IPS-15b (cell line): ENCODE measurements around the gene FBXO31.

Experiments used
- H3K27me3 ChIP-seq: one replicate; pipeline ENCODE4 v1.6.1; 2013; ENCODE audit warnings: low read length; ENCODE audit not compliant: control insufficient read depth, insufficient read depth
- H3K36me3 ChIP-seq: one replicate; pipeline ENCODE4 v1.6.1; 2013; ENCODE audit warnings: low read length; ENCODE audit not compliant: control insufficient read depth, insufficient read depth
- H3K4me1 ChIP-seq: one replicate; pipeline ENCODE4 v1.6.1; 2013; ENCODE audit warnings: mild to moderate bottlenecking, low read length; ENCODE audit not compliant: control insufficient read depth, insufficient read depth
- H3K4me3 ChIP-seq: one replicate; pipeline ENCODE4 v1.5.1; 2013; ENCODE audit warnings: low read depth, low read length
- H3K9ac ChIP-seq: one replicate; pipeline ENCODE4 v1.6.1; 2013; ENCODE audit warnings: low read depth, mild to moderate bottlenecking, low read length
- H3K9me3 ChIP-seq: one replicate; pipeline ENCODE4 v1.6.1; 2013; ENCODE audit warnings: mild to moderate bottlenecking, low read length; ENCODE audit not compliant: control insufficient read depth, insufficient read depth

FBXO31 gene

DNA sequence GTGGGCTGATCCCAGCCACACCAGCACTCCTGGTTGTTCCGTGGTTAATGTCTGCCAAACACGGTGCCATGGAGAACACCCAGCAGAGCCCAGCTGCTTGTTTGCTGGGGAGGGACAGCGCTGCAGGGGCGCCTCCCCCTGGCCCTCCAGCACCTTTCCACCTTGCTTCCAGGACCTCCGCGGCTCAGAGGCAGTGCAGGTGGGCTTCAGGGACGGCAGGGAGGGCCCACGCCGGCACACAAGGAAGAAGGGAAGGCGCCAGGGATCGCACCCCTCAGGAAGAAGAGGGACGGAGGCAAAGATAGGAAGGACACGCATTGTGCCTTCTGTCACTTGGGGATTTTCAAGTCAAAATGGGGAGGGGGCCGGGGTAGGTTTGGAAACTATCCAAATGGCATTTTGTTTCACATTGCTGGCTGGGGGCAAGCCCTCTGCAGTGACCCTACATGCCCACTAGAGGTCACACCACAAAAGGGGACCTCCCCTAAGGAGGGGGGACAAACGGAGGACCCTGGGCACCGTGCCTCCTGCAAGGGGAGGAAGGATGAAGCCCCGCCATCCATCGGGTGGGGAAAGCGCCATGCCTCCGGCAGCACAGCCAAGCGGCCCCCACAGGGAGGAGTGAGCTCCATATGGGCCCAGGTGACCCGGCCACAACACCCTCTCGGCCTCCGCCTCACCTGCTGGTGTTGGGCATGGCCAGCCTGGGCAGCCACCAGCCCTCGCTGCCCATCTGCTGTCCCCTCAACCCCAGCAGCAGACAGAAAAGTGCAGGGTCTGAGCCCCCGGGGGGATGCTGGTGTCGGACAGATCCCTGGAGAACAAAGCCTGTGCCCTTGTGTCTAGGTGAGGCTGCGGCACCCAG lies 58.9 kb downstream of the FBXO31 start:
- Histone ChIP-seq H3K4me3 (no peak overlapping the region), H3K36me3 (peaks cover 5% of the 10 kb centered on the region), H3K27me3 (no peaks in the 10 kb centered on the region), H3K9me3 (no peaks in the 10 kb centered on the region), H3K4me1 (no peaks in the 10 kb centered on the region), H3K9ac (no peak overlapping the region)

DNA sequence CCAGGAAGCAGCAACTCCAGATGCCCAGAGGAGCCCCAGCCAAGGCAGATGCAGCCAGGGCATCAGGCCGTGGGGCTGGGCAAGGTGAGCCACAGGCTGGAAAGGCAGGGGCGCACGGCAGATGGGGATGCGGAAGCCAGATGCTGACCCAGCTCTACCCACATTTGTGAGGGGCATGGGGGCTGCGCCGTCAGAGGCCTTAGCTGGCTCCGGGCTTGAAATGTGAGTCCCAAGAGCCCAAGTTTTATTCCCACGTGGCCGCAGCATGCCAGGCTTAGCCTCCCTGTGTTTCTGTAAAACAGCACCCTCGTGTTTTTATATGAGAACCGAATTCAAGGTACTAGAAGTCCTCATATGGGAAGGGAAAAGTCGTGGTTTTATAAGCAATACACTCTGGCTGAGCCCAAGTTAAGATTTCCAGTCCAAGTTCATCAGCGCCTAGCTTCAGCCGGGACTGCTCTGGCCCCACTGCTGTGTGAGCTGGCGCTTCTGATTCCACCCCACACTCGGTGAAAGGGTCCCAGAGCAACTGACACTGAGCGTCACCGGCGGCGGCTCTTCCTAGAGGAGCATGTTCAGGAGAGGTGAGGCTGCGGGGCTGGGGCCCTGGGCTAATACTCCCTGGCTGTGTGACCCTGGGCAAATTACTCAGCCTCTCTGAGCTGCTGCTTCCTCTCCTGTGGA lies 59.7 kb downstream of the FBXO31 start:
- peaks cover under 1% of the 10 kb centered on the region for H3K36me3 ChIP-seq
- H3K4me3 ChIP-seq, result no peak overlapping the region
- H3K9ac ChIP-seq, result no peak overlapping the region
- H3K9me3 ChIP-seq, result no peaks in the 10 kb centered on the region
- no peaks in the 10 kb centered on the region for H3K4me1 ChIP-seq
- no peaks in the 10 kb centered on the region for H3K27me3 ChIP-seq

DNA sequence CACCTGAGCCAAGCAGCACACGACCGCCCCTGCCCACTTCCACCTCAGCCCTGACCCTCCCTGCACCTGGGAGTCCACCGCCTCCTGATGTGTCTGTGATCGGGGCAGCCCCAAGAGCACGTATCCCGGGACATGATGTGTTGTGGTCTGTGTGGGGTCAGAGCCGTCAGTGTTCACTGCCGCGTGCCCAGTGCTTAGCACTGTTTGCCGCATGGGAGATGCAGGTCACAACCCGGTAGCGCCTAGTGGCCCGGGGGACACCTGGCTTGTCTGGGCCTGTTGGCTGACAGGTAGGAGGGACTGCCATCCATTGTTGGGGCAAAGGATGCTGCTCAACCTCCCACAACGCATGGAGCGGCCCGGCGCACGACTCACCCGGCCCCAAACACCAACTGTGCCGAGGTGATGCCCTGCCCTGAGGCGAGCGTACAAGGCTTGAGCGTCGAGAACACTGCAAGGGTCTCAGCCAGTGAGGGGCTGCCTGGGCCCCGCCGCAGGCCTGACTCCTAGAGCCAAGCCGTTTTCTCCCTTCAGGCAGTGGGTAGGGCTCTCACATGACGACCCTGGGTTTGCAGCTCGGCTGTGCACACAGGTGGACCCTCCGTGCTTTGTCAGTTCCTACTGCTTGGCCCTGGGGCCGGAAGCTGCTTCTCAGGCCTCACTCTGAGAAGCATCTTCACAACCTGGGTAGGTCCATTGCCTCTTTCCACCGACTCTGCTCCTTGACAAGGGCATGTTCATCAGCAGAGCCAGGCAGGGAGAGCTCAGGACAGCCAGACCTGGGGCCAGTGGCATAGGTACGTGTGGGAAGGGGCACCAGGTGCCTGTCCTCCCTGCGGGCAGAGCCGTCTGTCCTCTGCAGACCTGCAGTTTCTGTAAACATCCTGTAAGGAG lies 60.5 kb downstream of the FBXO31 start:
- no peak overlapping the region for H3K9ac ChIP-seq
- H3K4me3 ChIP-seq, result no peak overlapping the region
- no peaks in the 10 kb centered on the region for H3K9me3 ChIP-seq
- no peaks in the 10 kb centered on the region for H3K4me1 ChIP-seq
- no peaks in the 10 kb centered on the region for H3K36me3 ChIP-seq
- no peaks in the 10 kb centered on the region for H3K27me3 ChIP-seq

DNA sequence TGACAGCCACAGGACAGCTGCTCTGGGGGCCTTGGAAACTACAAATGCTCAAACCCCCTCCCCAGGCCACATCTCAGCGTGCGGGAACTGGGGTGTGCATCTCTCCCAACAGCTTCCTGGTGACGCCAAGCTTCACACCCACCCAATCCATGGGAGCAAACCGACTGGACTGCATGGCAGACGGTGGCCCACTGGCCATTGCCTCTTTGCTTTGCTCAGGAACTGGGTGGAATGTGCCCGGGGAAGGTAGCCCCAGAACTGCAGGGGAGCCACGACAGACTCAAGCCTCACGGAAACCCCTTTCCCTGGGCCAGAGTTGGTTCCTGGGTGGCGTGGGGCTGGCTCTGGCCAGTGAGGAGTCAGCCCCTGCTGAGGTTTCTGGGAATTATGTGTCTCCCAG lies 61.2 kb downstream of the FBXO31 start:
- H3K9me3 ChIP-seq, result no peaks in the 10 kb centered on the region
- no peaks in the 10 kb centered on the region for H3K4me1 ChIP-seq
- no peaks in the 10 kb centered on the region for H3K27me3 ChIP-seq
- no peak overlapping the region for H3K9ac ChIP-seq
- no peaks in the 10 kb centered on the region for H3K36me3 ChIP-seq
- H3K4me3 ChIP-seq, result no peak overlapping the region

DNA sequence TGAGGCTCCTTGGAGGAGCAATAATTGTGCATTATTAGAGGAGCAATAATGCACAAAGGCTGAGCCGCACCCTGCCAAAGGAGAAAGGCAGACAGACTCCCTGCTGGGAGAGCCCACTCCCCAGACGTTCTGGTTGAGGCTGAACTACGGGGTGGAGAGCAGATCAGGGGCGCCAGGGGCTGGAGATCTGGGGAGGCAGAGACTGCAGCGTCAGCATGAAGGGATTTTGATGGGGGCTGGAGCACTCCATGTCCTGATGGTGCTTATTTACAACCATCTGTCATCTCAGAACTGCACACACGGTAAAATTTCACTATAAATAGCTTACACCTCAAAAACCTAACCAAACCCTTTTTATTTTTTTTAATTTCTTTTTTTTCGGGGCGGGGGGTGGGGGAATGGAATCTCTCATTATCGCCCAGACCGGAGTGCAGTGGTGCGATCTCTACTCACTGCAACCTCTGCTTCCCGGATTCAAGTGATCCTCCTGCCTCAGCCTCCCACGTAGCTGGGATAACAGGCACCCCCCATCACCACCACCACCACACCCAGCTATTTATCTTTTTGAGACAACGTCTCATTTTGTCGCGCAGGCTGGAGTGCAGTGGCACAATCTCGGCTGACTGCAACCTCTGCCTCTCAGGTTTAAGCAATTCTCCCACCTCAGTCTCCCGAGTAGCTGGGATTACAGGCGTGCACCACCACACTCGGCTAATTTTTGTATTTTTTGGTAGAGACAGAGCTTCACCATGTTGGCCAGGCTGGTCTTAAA lies 62.1 kb downstream of the FBXO31 start:
- Histone ChIP-seq H3K4me1 (no peaks in the 10 kb centered on the region), H3K9me3 (no peaks in the 10 kb centered on the region), H3K36me3 (no peaks in the 10 kb centered on the region), H3K4me3 (no peak overlapping the region), H3K27me3 (no peaks in the 10 kb centered on the region), H3K9ac (no peak overlapping the region)

DNA sequence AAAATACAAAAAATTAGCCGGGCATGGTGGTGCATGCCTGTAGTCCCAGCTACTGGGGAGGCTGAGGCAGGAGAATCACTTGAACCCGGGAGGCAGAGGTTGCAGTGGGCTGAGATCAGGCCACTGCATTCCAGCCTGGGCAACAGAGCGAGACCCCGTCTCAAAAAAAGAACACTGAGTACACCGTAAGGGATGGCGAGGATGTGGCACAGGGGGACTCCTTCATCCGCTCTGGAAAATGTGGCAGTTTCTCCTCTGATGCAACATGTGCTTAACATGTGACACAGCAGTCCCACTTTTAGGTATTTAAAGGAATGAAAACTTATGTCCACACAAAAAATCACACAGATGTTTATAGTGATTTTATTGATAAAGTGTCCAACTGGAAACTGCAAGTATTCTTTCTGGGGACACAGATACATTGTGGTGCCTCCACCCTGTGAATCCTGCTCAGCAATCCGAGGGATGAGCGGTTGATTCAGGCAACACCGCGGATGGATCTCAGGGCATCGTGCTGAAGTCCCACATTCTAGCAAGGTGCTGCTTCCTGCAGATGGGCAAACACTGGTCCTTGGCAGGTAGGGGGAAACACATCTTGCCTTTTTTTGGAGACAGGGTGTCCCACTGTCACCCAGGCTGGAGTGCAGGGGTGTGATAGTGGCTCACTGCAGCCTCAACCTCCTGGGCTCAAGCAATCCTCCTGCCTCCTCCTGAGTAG lies 62.9 kb downstream of the FBXO31 start:
- Histone ChIP-seq H3K4me1 (no peaks in the 10 kb centered on the region), H3K9ac (no peak overlapping the region), H3K9me3 (no peaks in the 10 kb centered on the region), H3K36me3 (no peaks in the 10 kb centered on the region), H3K4me3 (no peak overlapping the region), H3K27me3 (no peaks in the 10 kb centered on the region)

DNA sequence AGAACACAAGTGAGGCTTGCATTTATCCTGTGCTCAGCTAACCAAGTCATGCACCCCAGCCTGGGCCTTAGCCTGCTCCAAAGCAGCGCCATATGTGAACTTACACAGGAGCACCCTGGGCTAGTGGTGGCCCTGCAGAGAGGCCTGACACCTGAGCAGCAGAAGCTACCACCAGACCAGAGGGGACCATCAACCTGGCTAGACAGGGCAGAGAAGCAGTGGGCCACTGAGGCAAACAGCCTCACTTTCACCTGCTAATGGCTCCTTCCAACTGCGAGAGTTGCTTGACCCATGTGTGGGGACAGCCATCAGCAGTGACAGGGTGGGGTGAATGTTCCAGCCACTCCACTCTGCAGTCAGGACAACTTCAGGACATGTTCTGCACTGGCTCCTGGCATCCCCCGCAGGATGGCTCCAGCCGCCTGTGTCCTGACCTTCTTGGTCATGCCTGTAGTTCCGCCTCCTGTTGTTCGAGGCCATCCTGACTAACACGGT lies 63.5 kb downstream of the FBXO31 start:
- Histone ChIP-seq H3K4me1 (peaks cover 3% of the 10 kb centered on the region), H3K9ac (no peak overlapping the region), H3K27me3 (no peaks in the 10 kb centered on the region), H3K9me3 (no peaks in the 10 kb centered on the region), H3K36me3 (no peaks in the 10 kb centered on the region), H3K4me3 (no peak overlapping the region)

DNA sequence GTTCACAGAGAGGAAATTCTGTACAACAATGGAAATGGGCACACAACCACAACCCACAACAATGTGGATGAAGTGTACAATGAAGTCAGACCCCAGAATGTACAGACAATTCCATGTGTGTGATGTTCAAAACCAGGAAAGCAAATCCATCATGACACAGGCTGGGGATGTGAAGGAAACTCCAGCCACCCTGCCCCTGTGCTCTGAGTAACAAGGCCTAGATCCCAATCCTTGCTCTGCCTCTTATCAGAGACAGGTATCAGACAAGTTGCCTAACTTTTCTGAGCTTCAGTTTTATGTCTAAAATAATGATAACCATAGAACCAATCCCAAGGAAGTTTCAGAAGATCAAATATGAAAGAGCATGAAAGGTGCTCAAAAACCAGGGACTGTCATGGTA lies 64.6 kb downstream of the FBXO31 start:
- H3K27me3 ChIP-seq, result no peaks in the 10 kb centered on the region
- no peaks in the 10 kb centered on the region for H3K36me3 ChIP-seq
- H3K9me3 ChIP-seq, result no peaks in the 10 kb centered on the region
- H3K4me3 ChIP-seq, result no peak overlapping the region
- H3K9ac ChIP-seq, result no peak overlapping the region
- H3K4me1 ChIP-seq, result peaks cover 3% of the 10 kb centered on the region

DNA sequence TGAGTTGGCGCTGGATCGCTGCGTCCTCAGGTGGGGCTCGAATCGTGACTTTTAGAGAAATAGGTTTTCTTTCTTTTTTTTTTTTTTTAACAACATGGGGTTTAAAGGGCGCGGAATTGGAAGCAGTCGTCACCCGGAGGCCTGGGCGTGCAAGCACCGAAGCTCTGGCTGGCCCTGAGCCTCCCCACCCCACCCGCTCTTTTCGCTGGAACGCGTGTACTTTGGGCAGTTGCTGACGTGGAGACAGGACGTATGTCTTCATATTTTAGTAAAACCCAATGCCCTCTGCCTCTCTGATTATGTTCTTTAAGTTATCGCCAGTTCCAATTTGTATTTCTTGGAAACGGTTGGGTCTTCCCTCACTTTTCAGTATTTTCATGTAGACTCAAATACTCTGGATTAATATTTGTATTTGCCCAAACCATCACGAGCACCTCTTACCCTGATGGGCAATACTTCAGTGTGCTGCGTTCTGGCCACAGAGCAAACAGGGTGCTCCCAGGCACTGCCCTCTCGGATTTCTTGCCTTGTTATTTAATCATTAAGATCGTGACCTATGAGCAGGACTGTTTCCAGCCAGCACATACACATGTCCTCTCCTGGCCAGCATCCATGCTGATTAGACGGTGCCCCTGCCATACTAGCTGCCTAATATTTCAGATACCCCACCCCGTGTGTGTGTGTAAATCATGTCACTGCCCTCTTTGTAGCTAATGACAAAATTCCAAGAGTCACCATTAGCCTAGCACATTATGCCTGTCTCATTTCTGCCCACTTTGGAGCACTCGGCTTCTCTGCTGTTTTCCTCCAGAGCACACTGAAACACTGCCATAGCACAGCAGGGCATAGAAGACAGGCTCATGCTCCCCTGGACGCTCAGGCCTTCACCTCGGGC lies 65.6 kb downstream of the FBXO31 start:
- H3K4me1 ChIP-seq, result peaks cover 3% of the 10 kb centered on the region
- peak overlapping the region; percentile 97 for H3K9ac ChIP-seq
- H3K9me3 ChIP-seq, result no peaks in the 10 kb centered on the region
- no peaks in the 10 kb centered on the region for H3K36me3 ChIP-seq
- H3K4me3 ChIP-seq, result peak overlapping the region; percentile 70
- H3K27me3 ChIP-seq, result no peaks in the 10 kb centered on the region
